ENCODE results near the gene USP17L20.
"Not testable (repeated sequence)": the region's sequence is repeated elsewhere in the genome, so short reads cannot be mapped to it uniquely, and the experiment has no call there.

USP17L20 gene, protein sequence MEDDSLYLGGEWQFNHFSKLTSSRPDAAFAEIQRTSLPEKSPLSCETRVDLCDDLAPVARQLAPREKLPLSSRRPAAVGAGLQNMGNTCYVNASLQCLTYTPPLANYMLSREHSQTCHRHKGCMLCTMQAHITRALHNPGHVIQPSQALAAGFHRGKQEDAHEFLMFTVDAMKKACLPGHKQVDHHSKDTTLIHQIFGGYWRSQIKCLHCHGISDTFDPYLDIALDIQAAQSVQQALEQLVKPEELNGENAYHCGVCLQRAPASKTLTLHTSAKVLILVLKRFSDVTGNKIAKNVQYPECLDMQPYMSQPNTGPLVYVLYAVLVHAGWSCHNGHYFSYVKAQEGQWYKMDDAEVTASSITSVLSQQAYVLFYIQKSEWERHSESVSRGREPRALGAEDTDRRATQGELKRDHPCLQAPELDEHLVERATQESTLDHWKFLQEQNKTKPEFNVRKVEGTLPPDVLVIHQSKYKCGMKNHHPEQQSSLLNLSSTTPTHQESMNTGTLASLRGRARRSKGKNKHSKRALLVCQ
- total RNA-seq: 0 reads per million in 17 experiments

DNA sequence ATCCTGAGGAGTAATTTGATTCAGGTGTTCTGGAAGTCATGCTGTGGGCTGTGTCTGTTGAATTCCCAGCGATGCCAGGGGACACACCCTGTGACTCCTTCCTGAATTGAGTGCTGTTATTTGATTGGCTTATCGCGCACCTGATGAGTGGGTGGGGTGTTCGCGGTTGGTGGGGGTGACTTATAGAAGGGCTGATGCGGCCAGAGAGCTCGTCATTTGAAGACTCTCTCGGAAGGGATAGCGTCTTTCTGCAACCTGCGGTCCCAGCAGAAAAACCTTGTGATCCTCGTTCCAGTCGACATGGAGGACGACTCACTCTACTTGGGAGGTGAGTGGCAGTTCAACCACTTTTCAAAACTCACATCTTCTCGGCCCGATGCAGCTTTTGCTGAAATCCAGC, at the start of gene USP17L20:
USP17L20 (plus strand) TSS at position 301 of the 400 bp plus-strand sequence; CDS start at position 301, 0 bp downstream.
- DNase-seq: not testable (repeated sequence)

DNA sequence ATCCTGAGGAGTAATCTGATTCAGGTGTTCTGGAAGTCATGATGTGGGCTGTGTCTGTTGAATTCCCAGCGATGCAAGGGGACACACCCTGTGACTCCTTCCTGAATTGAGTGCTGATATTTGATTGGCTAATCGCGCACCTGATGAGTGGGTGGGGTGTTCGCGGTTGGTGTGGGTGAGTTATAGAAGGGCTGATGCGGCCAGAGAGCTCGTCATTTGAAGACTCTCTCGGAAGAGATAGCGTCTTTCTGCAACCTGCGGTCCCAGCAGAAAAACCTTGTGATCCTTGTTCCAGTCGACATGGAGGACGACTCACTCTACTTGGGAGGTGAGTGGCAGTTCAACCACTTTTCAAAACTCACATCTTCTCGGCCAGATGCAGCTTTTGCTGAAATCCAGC, 47.6 kb upstream of the USP17L20 start, which contains the start of gene USP17L10:
USP17L10 (plus strand) TSS at position 301 of the 400 bp plus-strand sequence; CDS start at position 301, 0 bp downstream.
- DNase-seq: not testable (repeated sequence)

DNA sequence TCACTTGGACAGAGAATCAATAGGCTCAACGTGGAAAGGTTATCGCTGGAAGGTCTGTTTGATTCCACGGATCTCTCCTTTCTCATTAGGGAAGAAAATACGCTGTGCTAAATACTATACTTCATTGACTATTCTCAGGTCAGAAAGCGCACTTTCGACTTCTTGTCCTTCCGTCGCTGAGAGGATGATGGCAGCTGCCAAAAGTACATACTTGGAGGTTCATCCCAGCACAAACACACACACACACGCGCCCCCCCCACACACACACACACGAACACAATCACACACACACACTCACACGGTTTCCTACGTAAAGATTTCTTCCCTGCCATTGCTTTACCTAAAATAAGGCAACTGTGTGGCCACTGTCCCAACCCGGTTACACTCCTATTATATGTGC, 43.2 kb upstream of the USP17L20 start:
- not testable (repeated sequence) for DNase-seq

DNA sequence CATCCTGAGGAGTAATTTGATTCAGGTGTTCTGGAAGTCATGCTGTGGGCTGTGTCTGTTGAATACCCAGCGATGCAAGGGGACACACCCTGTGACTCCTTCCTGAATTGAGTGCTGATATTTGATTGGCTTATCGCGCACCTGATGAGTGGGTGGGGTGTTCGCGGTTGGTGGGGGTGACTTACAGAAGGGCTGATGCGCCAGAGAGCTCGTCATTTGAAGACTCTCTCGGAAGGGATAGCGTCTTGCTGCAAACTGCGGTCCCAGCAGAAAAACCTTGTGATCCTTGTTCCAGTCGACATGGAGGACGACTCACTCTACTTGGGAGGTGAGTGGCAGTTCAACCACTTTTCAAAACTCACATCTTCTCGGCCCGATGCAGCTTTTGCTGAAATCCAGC, 42.8 kb upstream of the USP17L20 start, which contains the start of gene USP17L11:
USP17L11 (plus strand) TSS at position 301 of the 400 bp plus-strand sequence; CDS start at position 301, 0 bp downstream.
- not testable (repeated sequence) for DNase-seq

DNA sequence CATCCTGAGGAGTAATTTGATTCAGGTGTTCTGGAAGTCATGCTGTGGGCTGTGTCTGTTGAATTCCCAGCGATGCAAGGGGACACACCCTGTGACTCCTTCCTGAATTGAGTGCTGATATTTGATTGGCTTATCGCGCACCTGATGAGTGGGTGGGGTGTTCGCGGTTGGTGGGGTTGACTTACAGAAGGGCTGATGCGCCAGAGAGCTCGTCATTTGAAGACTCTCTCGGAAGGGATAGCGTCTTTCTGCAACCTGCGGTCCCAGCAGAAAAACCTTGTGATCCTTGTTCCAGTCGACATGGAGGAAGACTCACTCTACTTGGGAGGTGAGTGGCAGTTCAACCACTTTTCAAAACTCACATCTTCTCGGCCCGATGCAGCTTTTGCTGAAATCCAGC, 38.1 kb upstream of the USP17L20 start, which contains the start of gene USP17L12:
USP17L12 (plus strand) TSS at position 301 of the 400 bp plus-strand sequence; CDS start at position 301, 0 bp downstream.
- DNase-seq: not testable (repeated sequence)

DNA sequence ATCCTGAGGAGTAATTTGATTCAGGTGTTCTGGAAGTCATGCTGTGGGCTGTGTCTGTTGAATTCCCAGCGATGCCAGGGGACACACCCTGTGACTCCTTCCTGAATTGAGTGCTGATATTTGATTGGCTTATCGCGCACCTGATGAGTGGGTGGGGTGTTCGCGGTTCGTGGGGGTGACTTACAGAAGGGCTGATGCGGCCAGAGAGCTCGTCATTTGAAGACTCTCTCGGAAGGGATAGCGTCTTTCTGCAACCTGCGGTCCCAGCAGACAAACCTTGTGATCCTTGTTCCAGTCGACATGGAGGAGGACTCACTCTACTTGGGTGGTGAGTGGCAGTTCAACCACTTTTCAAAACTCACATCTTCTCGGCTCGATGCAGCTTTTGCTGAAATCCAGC, 33.3 kb upstream of the USP17L20 start, which contains the start of gene USP17L13:
USP17L13 (plus strand) TSS at position 301 of the 400 bp plus-strand sequence; CDS start at position 301, 0 bp downstream.
- not testable (repeated sequence) for DNase-seq

DNA sequence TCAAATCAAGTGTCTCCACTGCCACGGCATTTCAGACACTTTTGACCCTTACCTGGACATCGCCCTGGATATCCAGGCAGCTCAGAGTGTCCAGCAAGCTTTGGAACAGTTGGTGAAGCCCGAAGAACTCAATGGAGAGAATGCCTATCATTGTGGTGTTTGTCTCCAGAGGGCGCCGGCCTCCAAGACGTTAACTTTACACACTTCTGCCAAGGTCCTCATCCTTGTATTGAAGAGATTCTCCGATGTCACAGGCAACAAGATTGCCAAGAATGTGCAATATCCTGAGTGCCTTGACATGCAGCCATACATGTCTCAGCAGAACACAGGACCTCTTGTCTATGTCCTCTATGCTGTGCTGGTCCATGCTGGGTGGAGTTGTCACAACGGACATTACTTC, 27.7 kb upstream of the USP17L20 start:
- not testable (repeated sequence) for DNase-seq

DNA sequence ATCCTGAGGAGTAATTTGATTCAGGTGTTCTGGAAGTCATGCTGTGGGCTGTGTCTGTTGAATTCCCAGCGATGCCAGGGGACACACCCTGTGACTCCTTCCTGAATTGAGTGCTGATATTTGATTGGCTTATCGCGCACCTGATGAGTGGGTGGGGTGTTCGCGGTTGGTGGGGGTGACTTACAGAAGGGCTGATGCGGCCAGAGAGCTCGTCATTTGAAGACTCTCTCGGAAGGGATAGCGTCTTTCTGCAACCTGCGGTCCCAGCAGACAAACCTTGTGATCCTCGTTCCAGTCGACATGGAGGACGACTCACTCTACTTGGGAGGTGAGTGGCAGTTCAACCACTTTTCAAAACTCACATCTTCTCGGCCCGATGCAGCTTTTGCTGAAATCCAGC, 23.8 kb upstream of the USP17L20 start, which contains the start of gene USP17L15:
USP17L15 (plus strand) TSS at position 301 of the 400 bp plus-strand sequence; CDS start at position 301, 0 bp downstream.
- DNase-seq: not testable (repeated sequence)

DNA sequence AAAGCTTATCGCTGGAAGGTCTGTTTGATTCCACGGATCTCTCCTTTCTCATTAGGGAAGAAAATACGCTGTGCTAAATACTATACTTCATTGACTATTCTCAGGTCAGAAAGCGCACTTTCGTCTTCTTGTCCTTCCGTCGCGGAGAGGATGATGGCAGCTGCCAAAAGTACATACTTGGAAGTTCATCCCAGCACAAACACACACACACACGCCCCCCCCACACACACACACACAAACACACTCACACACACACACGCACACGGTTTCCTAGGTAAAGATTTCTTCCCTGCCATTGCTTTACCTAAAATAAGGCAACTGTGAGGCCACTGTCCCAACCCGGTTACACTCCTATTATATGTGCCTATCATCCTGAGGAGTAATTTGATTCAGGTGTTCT, 19.5 kb upstream of the USP17L20 start:
- DNase-seq: peak in 1 of 4 experiments; percentile 0

DNA sequence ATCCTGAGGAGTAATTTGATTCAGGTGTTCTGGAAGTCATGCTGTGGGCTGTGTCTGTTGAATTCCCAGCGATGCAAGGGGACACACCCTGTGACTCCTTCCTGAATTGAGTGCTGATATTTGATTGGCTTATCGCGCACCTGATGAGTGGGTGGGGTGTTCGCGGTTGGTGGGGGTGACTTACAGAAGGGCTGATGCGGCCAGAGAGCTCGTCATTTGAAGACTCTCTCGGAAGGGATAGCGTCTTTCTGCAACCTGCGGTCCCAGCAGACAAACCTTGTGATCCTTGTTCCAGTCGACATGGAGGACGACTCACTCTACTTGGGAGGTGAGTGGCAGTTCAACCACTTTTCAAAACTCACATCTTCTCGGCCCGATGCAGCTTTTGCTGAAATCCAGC, 14.3 kb upstream of the USP17L20 start, which contains the start of gene USP17L17:
USP17L17 (plus strand) TSS at position 301 of the 400 bp plus-strand sequence; CDS start at position 301, 0 bp downstream.
- not testable (repeated sequence) for DNase-seq

DNA sequence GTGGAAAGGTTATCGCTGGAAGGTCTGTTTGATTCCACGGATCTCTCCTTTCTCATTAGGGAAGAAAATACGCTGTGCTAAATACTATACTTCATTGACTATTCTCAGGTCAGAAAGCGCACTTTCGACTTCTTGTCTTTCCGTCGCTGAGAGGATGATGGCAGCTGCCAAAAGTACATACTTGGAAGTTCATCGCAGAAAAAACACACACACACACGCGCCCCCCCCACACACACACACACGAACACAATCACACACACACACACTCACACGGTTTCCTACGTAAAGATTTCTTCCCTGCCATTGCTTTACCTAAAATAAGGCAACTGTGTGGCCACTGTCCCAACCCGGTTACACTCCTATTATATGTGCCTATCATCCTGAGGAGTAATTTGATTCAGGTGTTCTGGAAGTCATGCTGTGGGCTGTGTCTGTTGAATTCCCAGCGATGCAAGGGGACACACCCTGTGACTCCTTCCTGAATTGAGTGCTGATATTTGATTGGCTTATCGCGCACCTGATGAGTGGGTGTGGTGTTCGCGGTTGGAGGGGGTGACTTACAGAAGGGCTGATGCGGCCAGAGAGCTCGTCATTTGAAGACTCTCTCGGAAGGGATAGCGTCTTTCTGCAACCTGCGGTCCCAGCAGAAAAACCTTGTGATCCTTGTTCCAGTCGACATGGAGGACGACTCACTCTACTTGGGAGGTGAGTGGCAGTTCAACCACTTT, 9.8 kb upstream of the USP17L20 start, which contains the start of gene USP17L18:
USP17L18 (plus strand) TSS at position 678 of the 728 bp plus-strand sequence; CDS start at position 678, 0 bp downstream.
- peak in 1 of 4 experiments; percentile 0 for DNase-seq

DNA sequence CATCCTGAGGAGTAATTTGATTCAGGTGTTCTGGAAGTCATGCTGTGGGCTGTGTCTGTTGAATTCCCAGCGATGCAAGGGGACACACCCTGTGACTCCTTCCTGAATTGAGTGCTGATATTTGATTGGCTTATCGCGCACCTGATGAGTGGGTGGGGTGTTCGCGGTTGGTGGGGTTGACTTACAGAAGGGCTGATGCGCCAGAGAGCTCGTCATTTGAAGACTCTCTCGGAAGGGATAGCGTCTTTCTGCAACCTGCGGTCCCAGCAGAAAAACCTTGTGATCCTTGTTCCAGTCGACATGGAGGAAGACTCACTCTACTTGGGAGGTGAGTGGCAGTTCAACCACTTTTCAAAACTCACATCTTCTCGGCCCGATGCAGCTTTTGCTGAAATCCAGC, 4.8 kb upstream of the USP17L20 start, which contains the start of gene USP17L19:
USP17L19 (plus strand) TSS at position 301 of the 400 bp plus-strand sequence; CDS start at position 301, 0 bp downstream.
- not testable (repeated sequence) for DNase-seq

DNA sequence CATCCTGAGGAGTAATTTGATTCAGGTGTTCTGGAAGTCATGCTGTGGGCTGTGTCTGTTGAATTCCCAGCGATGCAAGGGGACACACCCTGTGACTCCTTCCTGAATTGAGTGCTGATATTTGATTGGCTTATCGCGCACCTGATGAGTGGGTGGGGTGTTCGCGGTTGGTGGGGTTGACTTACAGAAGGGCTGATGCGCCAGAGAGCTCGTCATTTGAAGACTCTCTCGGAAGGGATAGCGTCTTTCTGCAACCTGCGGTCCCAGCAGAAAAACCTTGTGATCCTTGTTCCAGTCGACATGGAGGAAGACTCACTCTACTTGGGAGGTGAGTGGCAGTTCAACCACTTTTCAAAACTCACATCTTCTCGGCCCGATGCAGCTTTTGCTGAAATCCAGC, 4.6 kb downstream of the USP17L20 start, which contains the start of gene USP17L21:
USP17L21 (plus strand) TSS at position 301 of the 400 bp plus-strand sequence; CDS start at position 301, 0 bp downstream.
- not testable (repeated sequence) for DNase-seq

DNA sequence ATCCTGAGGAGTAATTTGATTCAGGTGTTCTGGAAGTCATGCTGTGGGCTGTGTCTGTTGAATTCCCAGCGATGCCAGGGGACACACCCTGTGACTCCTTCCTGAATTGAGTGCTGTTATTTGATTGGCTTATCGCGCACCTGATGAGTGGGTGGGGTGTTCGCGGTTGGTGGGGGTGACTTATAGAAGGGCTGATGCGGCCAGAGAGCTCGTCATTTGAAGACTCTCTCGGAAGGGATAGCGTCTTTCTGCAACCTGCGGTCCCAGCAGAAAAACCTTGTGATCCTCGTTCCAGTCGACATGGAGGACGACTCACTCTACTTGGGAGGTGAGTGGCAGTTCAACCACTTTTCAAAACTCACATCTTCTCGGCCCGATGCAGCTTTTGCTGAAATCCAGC, 9.4 kb downstream of the USP17L20 start, which contains the start of gene USP17L22:
USP17L22 (plus strand) TSS at position 301 of the 400 bp plus-strand sequence; CDS start at position 301, 0 bp downstream.
- not testable (repeated sequence) for DNase-seq

DNA sequence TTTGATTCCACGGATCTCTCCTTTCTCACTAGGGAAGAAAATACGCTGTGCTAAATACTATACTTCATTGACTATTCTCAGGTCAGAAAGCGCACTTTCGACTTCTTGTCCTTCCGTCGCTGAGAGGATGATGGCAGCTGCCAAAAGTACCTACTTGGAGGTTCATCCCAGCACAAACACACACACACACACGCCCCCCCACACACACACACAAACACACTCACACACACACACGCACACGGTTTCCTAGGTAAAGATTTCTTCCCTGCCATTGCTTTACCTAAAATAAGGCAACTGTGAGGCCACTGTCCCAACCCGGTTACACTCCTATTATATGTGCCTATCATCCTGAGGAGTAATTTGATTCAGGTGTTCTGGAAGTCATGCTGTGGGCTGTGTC, 13.8 kb downstream of the USP17L20 start:
- DNase-seq: not testable (repeated sequence)
